Activated naive CD4-positive, alpha-beta T cell treated with Interleukin-2 at 50 U/mL for 16 hours (primary cell): Measurements from ENCODE around the gene KIAA0753.
"Not testable (repeated sequence)": the region's sequence is repeated elsewhere in the genome, so short reads cannot be mapped to it uniquely, and the experiment has no call there.

Experiments used
- DNase-seq: peaks from one replicate; pipeline ENCODE4 v3.0.0-alpha.2; 2020

Gene KIAA0753

GRCh38 chr17:6668219-6668618 is 27.7 kb upstream of the KIAA0753 start:
- no peak for DNase-seq

GRCh38 chr17:6667516-6667915 is 27.0 kb upstream of the KIAA0753 start:
- DNase-seq = no peak

GRCh38 chr17:6666557-6666956 is 26.0 kb upstream of the KIAA0753 start:
- DNase-seq = no peak

- peak; percentile 37 for DNase-seq
These were observed 25.6 kb upstream of the KIAA0753 start for GRCh38 chr17:6666077-6666521.

GRCh38 chr17:6663200-6663599 is 22.7 kb upstream of the KIAA0753 start:
- not testable (repeated sequence) for DNase-seq

GRCh38 chr17:6661464-6661848 is 20.9 kb upstream of the KIAA0753 start:
- no peak for DNase-seq

GRCh38 chr17:6660805-6661463 is 20.4 kb upstream of the KIAA0753 start:
- DNase-seq = no peak

- DNase-seq = no peak
These were observed 19.6 kb upstream of the KIAA0753 start for GRCh38 chr17:6660101-6660500.

- DNase-seq = not testable (repeated sequence)
These were observed 17.9 kb upstream of the KIAA0753 start for GRCh38 chr17:6658411-6658810.

GRCh38 chr17:6657633-6658287 is 17.2 kb upstream of the KIAA0753 start:
- DNase-seq = no peak

- DNase-seq = peak; percentile 67
These were observed 16.5 kb upstream of the KIAA0753 start for GRCh38 chr17:6656797-6657632.

- DNase-seq = not testable (repeated sequence)
These were observed 15.3 kb upstream of the KIAA0753 start for GRCh38 chr17:6655732-6656361.

GRCh38 chr17:6654841-6655731 is 14.6 kb upstream of the KIAA0753 start:
- DNase-seq = no peak

GRCh38 chr17:6651919-6652452 is 11.5 kb upstream of the KIAA0753 start:
- DNase-seq = peak; percentile 36

- DNase-seq = peak; percentile 95
These were observed 10.9 kb upstream of the KIAA0753 start, which contains the start of the genes C17orf100 and MED31 for GRCh38 chr17:6651354-6651918. TSS of gene C17orf100 (plus strand) at chr17:6651762. CDS start at chr17:6651914, 152 bp downstream. TSS of gene MED31 (minus strand) at chr17:6651605. CDS start at chr17:6651528, 77 bp downstream.

- no peak for DNase-seq
These were observed 7.7 kb upstream of the KIAA0753 start for GRCh38 chr17:6648181-6648580.

- no peak for DNase-seq
These were observed 3.1 kb upstream of the KIAA0753 start for GRCh38 chr17:6643451-6644125.

GRCh38 chr17:6642592-6642991 is 2.1 kb upstream of the KIAA0753 start:
- DNase-seq = no peak

GRCh38 chr17:6641247-6641863 is 844 bp upstream of the KIAA0753 start:
- DNase-seq = no peak
